Prostate gland (tissue), 2 donors: ENCODE results near the gene ISY1. TPM values are rescaled to one million over a fixed set of nuclear protein-coding genes. Genes with fewer than 3 reads are reported as not detected.
"Not testable (repeated sequence)": the region's sequence is repeated elsewhere in the genome, so short reads cannot be mapped to it uniquely, and the experiment has no call there.

Experiments used
- DNase-seq: peaks from one replicate; pipeline ENCODE4 v3.0.0-alpha.2; 2019; ENCODE audit warnings: low spot score
- H3K27ac ChIP-seq, 2 donors: fragments of 200-600 bp; sonication (generic); 2 replicates each; pipeline ENCODE4 v1.5.1; 2017 to 2019
- H3K27me3 ChIP-seq: fragments of 200-600 bp; sonication (generic); replicated peaks from 2 replicates; pipeline ENCODE4 v1.5.1; 2019; ENCODE audit not compliant: insufficient read depth
- H3K36me3 ChIP-seq, 2 donors: fragments of 200-600 bp; sonication (generic); 1 replicate in 1 of 2; 2 replicates in 1 of 2; pipeline versions ENCODE4 v1.5.1 to v1.8.1; 2017 to 2019
- H3K4me1 ChIP-seq: fragments of 200-600 bp; sonication (generic); replicated peaks from 2 replicates; pipeline ENCODE4 v1.5.1; 2019
- H3K4me3 ChIP-seq, 2 donors: fragments of 200-600 bp; sonication (generic); 2 replicates each; pipeline ENCODE4 v1.5.1; 2017 to 2019
- H3K9me3 ChIP-seq: fragments of 200-600 bp; sonication (generic); 2 replicates; pipeline ENCODE4 v1.5.1; 2017
- CTCF ChIP-seq, 4 experiments: fragments of 200-600 bp in 2 of 4; fragments of 450-650 bp in 2 of 4; sonication (generic) in 2 of 4; IDR thresholded peaks; 1 replicate in 3 of 4; 2 replicates in 1 of 4; pipeline ENCODE4 v1.5.1; 2016 to 2019; ENCODE audit warnings: antibody characterized with exemption in 4 of 4, mild to moderate bottlenecking in 2 of 4, moderate library complexity in 2 of 4
- POLR2A ChIP-seq: fragments of 450-650 bp; IDR thresholded peaks from one replicate; pipeline ENCODE4 v1.6.1; 2016; ENCODE audit warnings: antibody characterized with exemption, mild to moderate bottlenecking
- POLR2AphosphoS5 ChIP-seq: sonication (generic); formaldehyde crosslinking; IDR thresholded peaks from one replicate; pipeline ENCODE4 v1.6.1; 2017; ENCODE audit warnings: antibody characterized with exemption
- WGBS: methylation state at CpG from one replicate; pipeline ENCODE4 v1.1.5; 2018; 5-methylcytosine and 5-hydroxymethylcytosine counted together
- intact Hi-C: fragments of 100-400 bp; cut with DNase I; formaldehyde crosslinking; loops from one replicate; pipeline ENCODE4 v1.14.2; 2022
- total RNA-seq, 2 donors: library from RNA; depleted of rRNA; stranded (reverse); fragments of >200 nt; gene quantifications; one replicate each; pipeline ENCODE4 v1.1.0, GENCODE V29; 2016

The ISY1 gene
- total RNA-seq, 2 donors from 2014 or later: 22.3 to 29.1 TPM

- H3K27ac ChIP-seq: no peak overlapping the region
- H3K36me3 ChIP-seq: no peaks in the 10 kb centered on the region
- no peak overlapping the region for H3K4me3 ChIP-seq
- no peak for TF ChIP-seq POLR2A
- no peak for TF ChIP-seq POLR2AphosphoS5
- no peak for TF ChIP-seq CTCF (IDR thresholded peaks at IDR 0.05)
- no peaks in the 10 kb centered on the region for H3K9me3 ChIP-seq
- H3K27me3 ChIP-seq: no peaks in the 10 kb centered on the region
- intact Hi-C loops: no loop called here
- H3K4me1 ChIP-seq: peaks cover 7% of the 10 kb centered on the region
- 85% methylated on average over 7 of the region's 7 CpGs for WGBS
- DNase-seq: no peak
Measured at GRCh38 chr3:129164500-129164899, 3.6 kb upstream of the ISY1 start.

GRCh38 chr3:129162729-129163579 is 2.1 kb upstream of the ISY1 start:
- intact Hi-C loops: no loop called here
- H3K9me3 ChIP-seq: no peaks in the 10 kb centered on the region
- H3K27me3 ChIP-seq: no peaks in the 10 kb centered on the region
- no peak for DNase-seq
- 69% methylated on average over 5 of the region's 5 CpGs for WGBS
- no peak for TF ChIP-seq CTCF (IDR thresholded peaks at IDR 0.05)
- TF ChIP-seq POLR2A: no peak
- no peak for TF ChIP-seq POLR2AphosphoS5
- H3K4me3 ChIP-seq: no peak overlapping the region
- H3K27ac ChIP-seq: no peak overlapping the region
- H3K36me3 ChIP-seq: no peaks in the 10 kb centered on the region
- H3K4me1 ChIP-seq: peaks cover 7% of the 10 kb centered on the region

DNA sequence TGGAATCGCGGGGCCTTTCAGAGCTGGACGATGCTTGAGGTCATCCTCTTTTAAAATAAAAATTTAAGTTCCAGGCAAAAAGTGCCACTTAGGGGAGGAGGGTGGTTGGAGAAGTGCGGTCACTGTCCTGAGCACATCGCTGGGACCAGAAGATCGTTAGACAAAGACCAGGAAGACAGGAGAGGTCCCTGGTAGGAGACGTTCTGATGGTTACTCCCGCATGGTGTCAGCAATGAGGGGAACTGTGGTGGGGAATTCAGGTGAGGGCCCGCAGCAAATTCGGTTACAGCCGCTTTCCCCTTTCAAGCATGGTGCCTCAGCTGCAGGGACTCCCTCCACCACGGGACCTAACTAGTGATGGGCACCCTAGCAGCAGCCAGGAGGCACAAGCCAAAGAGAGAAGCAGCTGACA is 1.0 kb upstream of the ISY1 start:
- DNase-seq: no peak

GRCh38 chr3:129144786-129145185 is 16.1 kb downstream of the ISY1 start:
- H3K27me3 ChIP-seq: no peaks in the 10 kb centered on the region
- no peaks in the 10 kb centered on the region for H3K9me3 ChIP-seq
- no peak overlapping the region for H3K4me3 ChIP-seq
- no peak overlapping the region for H3K27ac ChIP-seq
- intact Hi-C loops: no loop called here
- DNase-seq: no peak
- no peaks in the 10 kb centered on the region for H3K36me3 ChIP-seq
- H3K4me1 ChIP-seq: no peaks in the 10 kb centered on the region
- no peak for TF ChIP-seq CTCF (IDR thresholded peaks at IDR 0.05)
- TF ChIP-seq POLR2AphosphoS5: no peak
- TF ChIP-seq POLR2A: no peak

More for the DNA sequence above, 1.0 kb upstream of the ISY1 start:
- H3K27me3 ChIP-seq: no peaks in the 10 kb centered on the region
- TF ChIP-seq CTCF (IDR thresholded peaks at IDR 0.05): no peak
- TF ChIP-seq POLR2A: no peak
- no peak for TF ChIP-seq POLR2AphosphoS5
- peaks cover 7% of the 10 kb centered on the region for H3K4me1 ChIP-seq
- H3K36me3 ChIP-seq: no peaks in the 10 kb centered on the region
- H3K9me3 ChIP-seq: no peaks in the 10 kb centered on the region
- intact Hi-C loops: no loop called here
- WGBS: 2% methylated on average over 12 of the region's 12 CpGs
- H3K4me3 ChIP-seq: peak overlapping the region; percentile 62 to 80
- H3K27ac ChIP-seq: peak overlapping the region; percentile 94 to 96

GRCh38 chr3:129141011-129141410 is 19.9 kb downstream of the ISY1 start:
- DNase-seq, H3K27me3 ChIP-seq, intact Hi-C loops, H3K27ac ChIP-seq, H3K36me3 ChIP-seq, H3K9me3 ChIP-seq, H3K4me3 ChIP-seq, H3K4me1 ChIP-seq: not testable (repeated sequence)
- WGBS: 94% methylated on average over 5 of the region's 5 CpGs
